ENCODE results near the gene ADCY9.

GRCh38 chr16:4025428-4025827 is 90.8 kb downstream of the ADCY9 start:
- TF ChIP-seq CTCF (IDR thresholded peaks at IDR 0.05) (no peak), POLR2A (IDR thresholded peaks at IDR 0.05) (no peak)

All from lower leg skin (tissue), 3 donors.